ENCODE results near the gene SRPK2. TPM values are rescaled to one million over a fixed set of nuclear protein-coding genes. Genes with fewer than 3 reads are reported as not detected.

The SRPK2 gene
- total RNA-seq, 2 donors from 2014 or later = 46.2 to 50.0 TPM

- DNase-seq = no peak
- no peaks in the 10 kb centered on the region for H3K27me3 Mint-ChIP-seq
- no peaks in the 10 kb centered on the region for H3K9me3 ChIP-seq (ENCODE audit: control insufficient read depth, low read length, poor library complexity, severe bottlenecking)
- H3K4me3 Mint-ChIP-seq = no peak overlapping the region
- peaks cover 12% of the 10 kb centered on the region for H3K36me3 Mint-ChIP-seq (ENCODE audit: low read depth)
- peaks cover 20% of the 10 kb centered on the region for H3K4me1 Mint-ChIP-seq
- H3K27ac Mint-ChIP-seq = peak overlapping the region; percentile 45
- no peak for ATAC-seq
These were observed 258.7 kb downstream of the SRPK2 start for GRCh38 chr7:105130048-105130447.

- no peaks in the 10 kb centered on the region for H3K27me3 Mint-ChIP-seq
- DNase-seq = no peak
- H3K4me1 Mint-ChIP-seq = peaks cover 19% of the 10 kb centered on the region
- peaks cover 8% of the 10 kb centered on the region for H3K36me3 Mint-ChIP-seq (ENCODE audit: low read depth)
- H3K9me3 ChIP-seq (ENCODE audit: control insufficient read depth, low read length, poor library complexity, severe bottlenecking) = no peaks in the 10 kb centered on the region
- no peak for ATAC-seq
- H3K4me3 Mint-ChIP-seq = no peak overlapping the region
- no peak overlapping the region for H3K27ac Mint-ChIP-seq
These were observed 261.5 kb downstream of the SRPK2 start for GRCh38 chr7:105127179-105127578.

GRCh38 chr7:105126436-105126975 is 262.2 kb downstream of the SRPK2 start:
- H3K4me1 Mint-ChIP-seq = peaks cover 19% of the 10 kb centered on the region
- H3K27ac Mint-ChIP-seq = peak overlapping the region; percentile 51
- no peaks in the 10 kb centered on the region for H3K27me3 Mint-ChIP-seq
- H3K4me3 Mint-ChIP-seq = no peak overlapping the region
- H3K9me3 ChIP-seq (ENCODE audit: control insufficient read depth, low read length, poor library complexity, severe bottlenecking) = no peaks in the 10 kb centered on the region
- DNase-seq = no peak
- H3K36me3 Mint-ChIP-seq (ENCODE audit: low read depth) = peaks cover 10% of the 10 kb centered on the region
- no peak for ATAC-seq

GRCh38 chr7:105125745-105126144 is 263.0 kb downstream of the SRPK2 start:
- ATAC-seq (no peak), DNase-seq (no peak)
- H3K9me3 ChIP-seq (ENCODE audit: control insufficient read depth, low read length, poor library complexity, severe bottlenecking) = no peaks in the 10 kb centered on the region
- Mint-ChIP-seq H3K4me1 (peaks cover 16% of the 10 kb centered on the region), H3K4me3 (no peak overlapping the region), H3K27ac (peak overlapping the region; percentile 51), H3K36me3 (ENCODE audit: low read depth) (peaks cover 10% of the 10 kb centered on the region), H3K27me3 (no peaks in the 10 kb centered on the region)

- H3K27me3 Mint-ChIP-seq = no peaks in the 10 kb centered on the region
- H3K9me3 ChIP-seq (ENCODE audit: control insufficient read depth, low read length, poor library complexity, severe bottlenecking) = no peaks in the 10 kb centered on the region
- H3K4me3 Mint-ChIP-seq = no peak overlapping the region
- DNase-seq (no peak), ATAC-seq (no peak)
- H3K27ac Mint-ChIP-seq = peak overlapping the region; percentile 81
- peaks cover 21% of the 10 kb centered on the region for H3K4me1 Mint-ChIP-seq
- H3K36me3 Mint-ChIP-seq (ENCODE audit: low read depth) = peaks cover 8% of the 10 kb centered on the region
These were observed 266.1 kb downstream of the SRPK2 start for GRCh38 chr7:105122619-105123018.

- ATAC-seq = no peak
- no peaks in the 10 kb centered on the region for H3K9me3 ChIP-seq (ENCODE audit: control insufficient read depth, low read length, poor library complexity, severe bottlenecking)
- Mint-ChIP-seq H3K27me3 (no peaks in the 10 kb centered on the region), H3K36me3 (ENCODE audit: low read depth) (peaks cover 6% of the 10 kb centered on the region), H3K4me1 (peaks cover 21% of the 10 kb centered on the region), H3K27ac (peak overlapping the region; percentile 56), H3K4me3 (no peak overlapping the region)
- no peak for DNase-seq
These were observed 269.8 kb downstream of the SRPK2 start for GRCh38 chr7:105118612-105119600.

- Mint-ChIP-seq H3K27ac (peak overlapping the region; percentile 69), H3K27me3 (no peaks in the 10 kb centered on the region)
- peak; percentile 26 for ATAC-seq
These were observed 276.0 kb downstream of the SRPK2 start for GRCh38 chr7:105112440-105113418.

GRCh38 chr7:105107458-105107857 is 281.3 kb downstream of the SRPK2 start:
- ATAC-seq (no peak), DNase-seq (no peak)
- Mint-ChIP-seq H3K36me3 (ENCODE audit: low read depth) (peaks cover 7% of the 10 kb centered on the region), H3K4me3 (no peak overlapping the region), H3K27me3 (no peaks in the 10 kb centered on the region), H3K27ac (peak overlapping the region; percentile 57), H3K4me1 (peaks cover 6% of the 10 kb centered on the region)
- no peaks in the 10 kb centered on the region for H3K9me3 ChIP-seq (ENCODE audit: control insufficient read depth, low read length, poor library complexity, severe bottlenecking)

More at GRCh38 chr7:105112440-105113418, 276.0 kb downstream of the SRPK2 start:
- H3K4me1 Mint-ChIP-seq = peaks cover 10% of the 10 kb centered on the region
- no peaks in the 10 kb centered on the region for H3K9me3 ChIP-seq (ENCODE audit: control insufficient read depth, low read length, poor library complexity, severe bottlenecking)
- DNase-seq = no peak
- peak overlapping the region; percentile 78 for H3K4me3 Mint-ChIP-seq
- H3K36me3 Mint-ChIP-seq (ENCODE audit: low read depth) = peaks cover 14% of the 10 kb centered on the region

- no peak for DNase-seq
- Mint-ChIP-seq H3K27me3 (no peaks in the 10 kb centered on the region), H3K36me3 (ENCODE audit: low read depth) (peaks cover 3% of the 10 kb centered on the region), H3K27ac (peak overlapping the region; percentile 86), H3K4me1 (no peaks in the 10 kb centered on the region), H3K4me3 (peak overlapping the region; percentile 9)
- no peak for ATAC-seq
- no peaks in the 10 kb centered on the region for H3K9me3 ChIP-seq (ENCODE audit: control insufficient read depth, low read length, poor library complexity, severe bottlenecking)
These were observed 282.2 kb downstream of the SRPK2 start for GRCh38 chr7:105106473-105106872.

GRCh38 chr7:105105579-105105978 is 283.1 kb downstream of the SRPK2 start:
- DNase-seq (no peak), ATAC-seq (no peak)
- Mint-ChIP-seq H3K27ac (peak overlapping the region; percentile 86), H3K27me3 (no peaks in the 10 kb centered on the region), H3K36me3 (ENCODE audit: low read depth) (peaks cover 3% of the 10 kb centered on the region), H3K4me1 (peaks cover 5% of the 10 kb centered on the region), H3K4me3 (no peak overlapping the region)
- no peaks in the 10 kb centered on the region for H3K9me3 ChIP-seq (ENCODE audit: control insufficient read depth, low read length, poor library complexity, severe bottlenecking)

- Mint-ChIP-seq H3K4me1 (peaks cover 18% of the 10 kb centered on the region), H3K27ac (peak overlapping the region; percentile 81), H3K4me3 (no peak overlapping the region), H3K27me3 (no peaks in the 10 kb centered on the region), H3K36me3 (ENCODE audit: low read depth) (no peaks in the 10 kb centered on the region)
- H3K9me3 ChIP-seq (ENCODE audit: control insufficient read depth, low read length, poor library complexity, severe bottlenecking) = no peaks in the 10 kb centered on the region
- DNase-seq (no peak), ATAC-seq (no peak)
These were observed 286.0 kb downstream of the SRPK2 start for GRCh38 chr7:105102557-105103352.

GRCh38 chr7:105101864-105102263 is 286.9 kb downstream of the SRPK2 start:
- Mint-ChIP-seq H3K27ac (no peak overlapping the region), H3K4me3 (no peak overlapping the region), H3K36me3 (ENCODE audit: low read depth) (peaks cover 2% of the 10 kb centered on the region), H3K4me1 (peaks cover 20% of the 10 kb centered on the region), H3K27me3 (no peaks in the 10 kb centered on the region)
- H3K9me3 ChIP-seq (ENCODE audit: control insufficient read depth, low read length, poor library complexity, severe bottlenecking) = no peaks in the 10 kb centered on the region
- ATAC-seq (no peak), DNase-seq (no peak)

All from T-helper 17 cell (primary cell).